Colon (tissue), 2 donors: ENCODE data around the gene ABCB10.
"Not testable (repeated sequence)": the region's sequence is repeated elsewhere in the genome, so short reads cannot be mapped to it uniquely, and the experiment has no call there.

ENCODE experiments used
- FAIRE-seq: peaks from 2 replicates; lab custom pipeline; 2012; peaks lifted over from hg19 to GRCh38; lab: Jason Lieb, UNC
- donor health status: control.
- donor health status: control.

The ABCB10 gene

DNA sequence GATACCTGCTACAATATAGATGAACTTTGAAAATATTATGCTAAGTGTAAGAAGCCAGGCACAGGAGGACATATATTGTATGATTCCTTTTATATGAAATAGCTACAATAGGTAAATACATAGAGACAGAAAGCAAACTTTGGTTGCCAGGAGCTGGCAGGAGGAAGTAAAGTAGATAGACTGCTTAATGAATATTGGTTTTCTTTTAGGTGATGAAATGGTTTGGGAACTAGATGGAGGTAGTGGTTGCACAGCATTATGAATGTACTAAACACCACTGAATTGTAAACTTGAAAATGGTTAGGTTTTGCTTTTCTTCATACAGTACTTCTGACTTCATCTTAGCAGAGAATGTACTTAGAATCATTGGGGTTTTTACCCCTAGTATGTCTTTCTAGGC is 21.5 kb downstream of the ABCB10 start:
- no peak for FAIRE-seq

DNA sequence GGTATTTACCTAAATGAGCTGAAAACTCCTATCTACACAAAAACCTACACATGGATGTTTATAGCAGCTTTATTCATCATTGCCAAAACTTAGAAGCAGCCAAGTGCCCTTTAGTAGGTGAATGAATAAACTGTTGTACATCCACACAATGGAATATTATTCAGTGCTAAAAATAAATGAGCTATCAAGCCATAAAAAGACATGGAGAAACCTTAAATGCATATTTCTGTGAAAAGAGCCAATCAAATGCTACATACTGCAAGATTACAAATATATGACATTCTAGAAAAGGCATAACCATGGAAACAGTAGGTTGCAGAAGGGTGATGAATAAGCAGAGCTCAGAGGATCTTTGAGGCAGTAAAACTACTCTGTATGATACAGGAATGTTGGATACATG is 23.3 kb downstream of the ABCB10 start:
- FAIRE-seq = no peak

DNA sequence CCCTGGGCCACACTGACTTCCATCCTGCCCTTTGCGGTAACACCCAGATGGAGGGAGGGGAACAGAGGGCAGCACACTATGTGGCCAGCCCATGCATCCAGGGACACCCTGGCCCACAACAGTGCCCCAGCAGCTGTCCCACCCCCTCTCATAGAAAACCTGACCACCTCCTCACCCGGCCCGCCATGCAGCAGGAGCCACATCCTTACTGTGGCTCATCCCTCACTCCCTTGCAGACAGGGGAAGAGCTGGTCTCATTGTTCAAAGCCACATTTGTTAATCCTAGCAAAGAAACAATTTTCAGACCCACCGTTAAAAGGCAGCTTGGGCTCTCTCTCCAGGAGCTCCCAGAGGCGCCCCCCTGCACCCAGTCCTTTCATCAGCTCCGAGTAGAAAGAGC is 27.2 kb downstream of the ABCB10 start:
- no peak for FAIRE-seq

DNA sequence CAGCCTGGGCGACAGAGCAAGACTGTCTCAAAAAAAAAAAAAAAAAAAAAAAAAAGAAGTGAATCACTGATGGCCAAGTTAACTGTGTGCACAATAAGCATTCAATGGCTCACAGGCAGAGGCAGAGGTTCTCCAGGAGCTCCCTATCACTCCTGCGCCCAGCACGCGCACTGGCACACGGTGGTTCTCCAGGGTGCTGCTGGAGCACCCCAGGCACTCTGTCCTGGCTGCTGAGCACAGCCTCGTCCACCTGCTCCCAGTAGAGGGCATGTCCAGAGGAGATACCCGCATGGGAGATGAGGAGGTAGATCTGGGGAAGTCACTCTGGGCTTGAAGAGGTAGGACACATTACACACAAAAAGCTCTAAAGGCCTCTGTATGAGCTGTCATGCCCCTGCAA is 28.9 kb downstream of the ABCB10 start:
- FAIRE-seq = no peak

DNA sequence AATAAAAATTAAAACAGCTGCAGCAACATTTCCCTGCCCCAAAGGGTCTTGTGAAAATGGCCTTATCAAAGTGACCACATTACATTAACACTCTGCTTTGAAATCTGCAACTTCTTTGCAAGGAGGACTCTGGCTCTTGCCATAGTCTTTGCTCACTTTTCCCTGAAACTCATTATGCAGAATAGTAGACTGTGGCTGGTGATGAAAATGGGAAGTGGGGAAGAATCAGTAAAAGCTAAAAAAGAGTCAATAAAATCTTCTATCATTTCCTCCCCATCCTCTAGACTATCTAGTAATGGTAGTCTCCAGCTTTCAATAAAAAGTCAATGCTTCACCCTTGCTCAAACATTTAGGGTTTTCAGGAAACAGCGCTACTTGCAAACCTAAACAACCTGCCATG is 31.8 kb downstream of the ABCB10 start:
- FAIRE-seq = no peak

DNA sequence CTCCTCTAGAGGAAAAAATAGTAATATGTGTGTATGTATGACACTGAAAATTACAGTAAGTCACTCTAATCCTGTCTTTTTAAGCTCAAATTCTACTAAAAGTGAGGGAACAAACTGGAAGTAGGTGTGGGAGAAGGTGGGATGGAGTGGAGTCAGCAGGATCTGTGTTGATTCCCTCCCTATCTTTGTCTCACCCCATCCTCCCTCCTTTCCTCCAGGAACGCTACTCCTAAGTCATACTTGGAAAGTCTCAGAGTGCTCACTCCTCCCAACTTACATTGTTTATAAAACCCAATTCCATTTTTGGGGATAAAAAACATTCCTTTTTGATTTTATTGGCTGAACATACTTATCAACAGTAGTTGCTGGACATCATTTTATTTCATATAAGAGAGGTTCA is 35.5 kb downstream of the ABCB10 start:
- FAIRE-seq = no peak

DNA sequence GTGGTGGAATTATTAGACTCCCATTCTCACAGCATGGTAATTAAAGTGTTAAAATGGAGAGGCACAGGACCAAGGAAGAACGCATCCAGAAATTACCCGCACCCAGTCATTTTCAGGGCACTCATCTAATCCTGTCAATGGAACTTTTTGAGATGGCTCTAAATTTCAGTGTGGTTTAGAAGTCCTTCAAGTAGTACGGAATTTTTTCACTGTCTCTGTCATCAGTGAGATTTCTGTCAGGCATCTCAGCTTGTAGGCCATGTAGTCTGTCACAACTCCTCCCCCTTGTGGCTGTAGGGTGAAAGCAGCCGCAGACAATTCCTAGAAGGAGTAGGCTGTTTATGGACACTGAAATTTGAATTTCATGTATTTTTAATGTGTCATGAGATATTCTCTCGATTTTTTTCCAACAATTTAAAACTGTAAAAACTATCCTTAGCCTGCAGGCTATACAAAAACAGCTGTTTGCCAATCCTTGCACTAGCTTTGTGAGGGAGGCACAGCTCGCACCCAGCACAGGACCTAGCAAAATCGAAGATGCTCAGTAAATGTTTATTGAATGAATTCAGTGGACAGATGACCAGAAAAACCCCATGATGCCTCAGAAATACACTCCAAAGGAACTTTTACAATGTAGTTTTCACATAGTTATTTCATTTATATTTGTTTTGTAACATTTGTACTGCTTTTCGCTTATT is 43.8 kb downstream of the ABCB10 start:
- no peak for FAIRE-seq

DNA sequence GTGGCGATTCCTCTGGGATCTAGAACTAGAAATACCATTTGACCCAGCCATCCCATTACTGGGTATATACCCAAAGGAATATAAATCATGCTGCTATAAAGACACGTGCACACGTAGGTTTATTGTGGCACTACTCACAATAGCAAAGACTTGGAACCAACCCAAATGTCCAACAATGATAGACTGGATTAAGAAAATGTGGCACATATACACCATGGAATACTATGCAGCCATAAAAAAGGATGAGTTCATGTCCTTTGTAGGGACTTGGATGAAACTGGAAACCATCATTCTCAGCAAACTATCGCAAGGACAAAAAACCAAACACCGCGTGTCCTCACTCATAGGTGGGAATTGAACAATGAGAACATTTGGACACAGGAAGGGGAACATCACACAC is 46.9 kb downstream of the ABCB10 start:
- not testable (repeated sequence) for FAIRE-seq

DNA sequence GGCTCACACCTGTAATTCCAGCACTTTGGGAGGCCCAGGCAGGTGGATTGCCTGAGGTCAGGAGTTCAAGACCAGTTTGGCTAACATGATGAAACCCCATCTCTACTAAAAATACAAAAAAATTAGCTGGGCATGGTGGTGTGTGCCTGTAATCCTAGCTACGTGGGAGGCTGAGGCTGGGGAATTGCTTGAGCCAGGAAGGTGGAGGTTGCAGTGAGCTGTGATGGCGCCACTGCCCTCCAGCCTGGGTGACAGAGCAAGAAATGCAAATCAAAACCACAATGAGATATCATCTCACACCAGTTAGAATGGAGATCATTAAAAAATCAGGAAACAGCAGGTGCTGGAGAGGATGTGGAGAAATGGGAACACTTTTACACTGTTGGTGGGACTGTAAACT is 47.3 kb downstream of the ABCB10 start:
- not testable (repeated sequence) for FAIRE-seq

DNA sequence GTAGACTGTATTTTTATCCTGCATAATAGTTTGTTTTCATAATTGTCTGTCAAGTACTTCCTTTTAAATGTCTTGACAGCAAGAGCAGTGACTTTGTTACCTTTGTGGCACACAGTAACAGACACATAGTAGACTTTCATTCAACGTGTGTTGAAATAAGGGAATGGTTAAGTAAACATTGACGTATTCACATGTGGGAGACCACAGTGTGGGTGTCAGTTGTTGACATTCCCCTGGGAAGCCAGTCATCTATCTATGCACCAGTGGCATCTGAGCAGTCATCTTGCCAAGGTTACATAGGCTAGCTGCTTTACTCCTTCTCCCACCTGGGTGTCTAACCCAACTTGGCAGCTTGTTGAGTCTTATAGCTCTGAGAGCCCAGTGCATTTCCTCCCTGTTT is 48.9 kb downstream of the ABCB10 start:
- FAIRE-seq = no peak

DNA sequence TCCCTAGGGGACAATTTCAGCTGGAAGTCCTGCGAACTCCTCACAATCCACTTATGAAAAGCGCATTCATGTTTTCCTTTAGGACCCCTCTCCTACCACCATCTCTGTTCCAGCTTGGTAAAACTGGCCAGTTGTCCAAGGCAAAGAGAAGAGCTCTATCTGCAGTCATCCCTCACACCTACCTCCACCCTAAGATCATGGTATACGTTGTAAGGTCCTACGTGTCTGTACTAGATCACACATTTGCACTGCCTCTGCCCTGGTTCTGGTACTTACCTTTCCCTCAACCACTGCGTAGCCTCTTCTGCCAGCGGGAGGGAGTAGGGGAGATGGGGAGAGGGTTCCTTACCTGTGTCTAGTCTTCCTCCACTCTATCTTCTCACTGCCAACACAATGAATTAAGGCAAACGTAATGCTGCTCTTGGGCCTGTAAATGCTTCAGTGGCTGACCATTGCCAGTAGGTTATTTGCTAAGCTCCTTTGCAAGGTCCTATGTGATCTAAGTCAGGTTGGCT is 49.6 kb downstream of the ABCB10 start:
- FAIRE-seq = no peak

DNA sequence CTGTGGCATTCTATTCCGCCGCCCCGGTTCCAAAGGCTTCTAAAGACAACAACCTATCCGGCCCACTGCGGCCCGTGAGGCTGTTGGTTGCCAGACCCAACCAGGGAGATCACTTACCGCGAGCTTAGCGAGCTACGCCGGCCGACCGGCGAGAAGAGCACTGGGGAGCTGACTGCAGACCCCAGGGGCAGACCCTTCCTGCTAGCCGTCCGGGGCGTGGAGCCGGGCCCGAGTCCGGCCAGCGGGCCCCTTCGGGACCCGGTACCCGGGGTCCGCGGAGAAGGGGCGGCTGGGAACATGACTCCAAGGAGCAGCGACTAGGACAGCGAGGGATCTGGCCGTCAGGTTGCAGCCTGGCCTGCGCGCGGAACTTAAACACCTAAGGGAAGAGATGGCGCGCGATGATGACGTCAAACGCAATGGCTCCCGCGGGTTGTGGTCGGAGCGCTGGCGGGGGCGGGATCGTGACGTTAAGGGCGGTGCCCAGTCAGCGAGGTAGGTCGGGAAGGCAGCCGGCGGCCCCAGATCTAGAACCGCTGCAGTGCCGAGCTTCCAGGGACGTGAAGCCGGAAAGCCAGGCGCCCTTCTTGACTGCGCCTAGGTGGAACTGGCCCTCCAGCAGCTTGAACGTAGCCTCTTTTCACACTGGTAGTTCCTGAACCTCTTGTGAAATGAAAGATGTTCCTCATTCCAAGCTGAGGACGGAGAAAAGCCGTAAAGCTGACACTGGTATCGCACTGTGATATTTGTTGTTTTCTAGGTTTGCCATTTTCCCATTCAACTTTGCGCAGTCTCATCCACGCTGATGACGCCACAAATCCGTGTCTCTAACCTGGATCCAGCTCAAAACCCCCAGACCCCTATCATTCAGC is 50.3 kb downstream of the ABCB10 start, which contains the start of gene NUP133:
TSS of gene NUP133 (minus strand) at position 391 of the 872 bp plus-strand sequence. CDS start at position 299, 92 bp downstream.
- FAIRE-seq = no peak

DNA sequence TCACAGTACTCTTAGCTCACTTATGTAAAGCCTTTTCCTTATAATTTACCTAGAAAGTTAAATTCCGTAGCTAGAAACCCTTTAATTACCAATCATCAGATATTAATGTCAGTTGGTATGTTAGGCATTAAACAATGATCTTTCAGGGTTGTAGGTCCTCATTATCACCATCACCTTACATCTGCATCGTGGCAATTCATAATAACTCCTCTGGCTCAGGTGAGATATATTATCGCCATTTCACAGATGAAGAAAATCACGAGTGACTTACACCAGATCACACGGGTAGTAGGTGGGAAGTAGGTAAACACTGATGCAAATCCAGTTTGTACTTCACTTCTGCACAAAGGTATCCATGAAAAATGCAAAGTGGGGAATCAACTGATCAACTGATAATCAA is 51.0 kb downstream of the ABCB10 start:
- no peak for FAIRE-seq

DNA sequence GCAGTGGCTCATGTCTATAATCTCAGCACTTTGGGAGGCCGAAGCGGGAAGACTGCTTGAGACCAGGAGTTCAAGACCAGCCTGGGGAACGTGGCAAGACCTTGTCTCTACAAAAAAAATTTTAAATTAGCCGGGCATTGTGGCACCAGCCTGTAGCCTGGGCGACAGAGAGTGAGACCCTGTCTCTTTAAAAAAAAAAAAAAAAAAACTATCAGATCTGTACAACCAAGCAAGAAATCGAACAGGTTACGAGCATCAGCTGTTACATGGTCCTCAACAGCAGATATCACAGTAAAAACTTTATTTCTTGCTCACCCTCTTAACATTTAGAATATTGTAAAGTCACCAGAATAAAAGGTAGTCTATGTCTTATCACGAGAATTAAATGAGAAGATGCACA is 51.9 kb downstream of the ABCB10 start:
- FAIRE-seq = no peak

DNA sequence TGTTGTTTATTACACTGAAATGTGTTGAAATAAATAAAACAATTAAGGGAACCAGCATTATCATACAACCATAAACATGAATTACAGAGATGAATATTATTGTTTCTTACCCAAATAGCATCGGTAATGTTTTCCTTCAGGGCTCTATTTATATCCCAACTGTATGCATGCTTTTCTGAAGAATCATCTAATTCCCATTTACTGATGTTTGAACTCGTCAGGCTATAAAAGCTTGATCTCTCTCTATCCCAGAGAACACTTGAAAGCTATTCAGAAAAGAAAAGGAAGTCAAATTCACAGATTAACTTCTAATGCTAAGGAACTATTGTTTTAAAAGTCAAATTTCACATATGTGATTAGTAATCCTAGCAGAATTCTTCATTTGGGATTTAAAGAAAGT is 62.7 kb downstream of the ABCB10 start:
- FAIRE-seq = no peak

DNA sequence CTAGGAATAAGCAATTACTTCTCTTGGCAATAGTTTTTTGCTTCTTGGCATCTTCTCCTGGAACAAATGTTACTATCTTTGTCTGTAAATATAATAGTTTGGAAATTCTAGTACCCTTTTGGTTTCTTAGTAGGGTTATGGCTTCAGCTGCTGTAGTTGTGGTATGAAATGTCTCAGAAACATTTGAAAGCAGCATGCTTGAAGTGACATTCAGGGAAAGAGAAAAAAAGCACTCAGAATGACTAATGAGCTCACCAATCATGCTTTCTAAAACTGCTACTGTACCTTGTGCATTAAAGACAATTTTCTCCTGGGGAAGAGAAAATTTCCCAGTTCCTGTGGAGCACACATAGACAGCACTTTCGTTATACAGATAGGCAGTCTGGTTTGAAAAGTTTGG is 71.3 kb downstream of the ABCB10 start:
- FAIRE-seq = no peak

DNA sequence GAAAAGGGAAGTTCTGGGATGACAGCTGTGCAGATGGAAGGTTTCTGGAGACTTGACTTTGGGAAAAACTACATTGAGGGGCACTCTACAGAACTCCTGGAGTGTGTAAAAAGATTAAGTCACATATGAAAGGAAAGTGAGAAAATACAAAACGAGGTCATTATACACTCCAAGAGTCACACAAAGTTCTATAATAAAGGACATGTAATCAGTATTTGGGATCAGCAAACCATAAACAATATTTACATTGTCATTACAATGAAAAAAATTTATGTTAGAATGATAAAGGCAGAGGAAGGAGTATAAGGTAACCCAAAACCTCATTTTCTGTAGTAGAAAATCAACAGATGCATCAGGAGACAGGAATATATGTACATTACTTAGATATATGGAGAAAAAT is 73.2 kb downstream of the ABCB10 start:
- FAIRE-seq = no peak

DNA sequence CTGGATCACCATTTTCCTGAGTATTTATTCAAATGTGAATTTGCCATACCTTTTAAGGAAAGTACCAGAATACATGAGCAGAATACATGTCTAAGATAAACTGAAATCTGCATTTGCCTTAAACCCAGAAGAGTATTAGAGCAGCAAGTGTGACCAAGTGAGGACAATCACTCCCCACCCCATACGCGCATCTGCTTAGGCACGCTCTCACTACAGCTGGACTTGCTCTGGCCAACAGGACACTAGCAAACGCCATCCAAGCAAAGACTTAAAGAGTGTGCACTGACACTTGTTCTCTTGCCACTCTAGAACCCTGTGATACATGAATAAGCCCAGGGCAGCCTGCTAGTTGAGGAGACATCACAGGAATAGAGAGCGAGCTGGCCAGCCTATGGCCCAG is 76.0 kb downstream of the ABCB10 start:
- no peak for FAIRE-seq

DNA sequence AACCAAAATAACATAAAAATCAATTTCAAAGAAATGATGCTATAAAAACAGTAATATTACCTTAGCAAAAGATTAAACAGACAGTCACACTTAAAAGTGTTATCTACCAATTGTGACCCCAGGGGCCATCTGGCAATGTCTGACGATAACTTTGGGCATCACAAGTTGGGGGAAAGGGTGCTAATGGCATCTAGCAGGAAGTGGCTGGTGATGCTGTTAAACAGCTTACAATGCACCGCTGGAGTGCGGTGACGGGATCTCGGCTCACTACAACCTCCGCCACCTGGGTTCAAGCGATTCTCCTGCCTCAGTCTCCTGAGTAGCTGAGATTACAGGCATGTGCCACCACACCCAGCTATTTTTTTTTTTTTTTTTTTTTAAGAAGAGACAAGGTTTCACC is 78.0 kb downstream of the ABCB10 start:
- no peak for FAIRE-seq

DNA sequence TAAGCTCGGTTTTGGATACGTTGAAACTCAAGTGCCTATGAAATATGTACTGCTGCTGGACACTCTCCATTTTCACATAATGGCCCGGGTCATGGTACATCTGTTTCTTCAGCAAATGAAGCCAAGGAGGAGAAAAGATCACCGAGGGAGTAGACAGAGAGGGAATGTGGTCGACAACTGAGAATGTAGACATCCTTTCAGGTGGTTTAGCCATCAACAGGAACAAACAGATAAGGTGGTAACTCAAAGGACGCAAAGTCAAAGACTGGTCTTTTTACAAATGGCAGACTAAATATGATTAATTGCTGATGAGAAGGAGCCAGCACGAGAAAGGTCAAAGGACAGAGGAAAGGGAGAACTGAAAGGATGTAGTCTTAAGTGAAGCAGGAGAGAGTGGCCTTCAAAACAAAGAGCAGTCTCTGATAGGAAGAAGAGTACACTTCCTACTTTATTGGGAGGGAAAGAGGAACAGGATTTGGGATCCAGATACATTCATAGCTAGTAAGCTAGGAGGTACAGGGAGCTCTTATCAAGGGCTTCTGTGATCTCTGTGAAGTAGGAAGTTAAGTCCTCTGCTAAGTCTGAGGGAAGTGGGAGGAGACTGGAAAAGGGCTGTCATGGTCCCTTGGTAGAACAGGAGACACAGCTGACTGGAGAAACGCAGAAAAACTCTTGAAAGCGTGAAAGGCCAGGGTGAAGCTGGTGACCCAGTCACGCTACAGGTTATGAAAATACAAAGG is 78.7 kb downstream of the ABCB10 start:
- FAIRE-seq = no peak

DNA sequence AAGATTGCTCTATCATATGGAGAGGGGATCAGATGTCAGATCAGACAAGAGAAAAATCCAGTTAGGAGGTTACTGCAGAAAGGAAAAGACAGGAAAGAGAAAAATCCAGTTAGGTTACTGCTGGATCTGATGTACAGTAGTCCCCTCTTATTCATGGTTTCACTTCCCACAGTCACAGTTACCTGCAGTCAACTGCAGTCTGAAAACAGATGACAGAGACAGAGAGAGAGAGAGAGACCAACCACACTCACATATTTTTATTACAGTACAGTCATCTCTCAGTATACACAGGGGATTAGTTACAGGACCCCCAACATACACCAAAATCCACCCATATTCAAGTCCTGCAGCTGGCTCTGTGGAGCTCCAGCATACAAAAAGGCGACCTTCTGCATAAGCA is 79.7 kb downstream of the ABCB10 start:
- no peak for FAIRE-seq

DNA sequence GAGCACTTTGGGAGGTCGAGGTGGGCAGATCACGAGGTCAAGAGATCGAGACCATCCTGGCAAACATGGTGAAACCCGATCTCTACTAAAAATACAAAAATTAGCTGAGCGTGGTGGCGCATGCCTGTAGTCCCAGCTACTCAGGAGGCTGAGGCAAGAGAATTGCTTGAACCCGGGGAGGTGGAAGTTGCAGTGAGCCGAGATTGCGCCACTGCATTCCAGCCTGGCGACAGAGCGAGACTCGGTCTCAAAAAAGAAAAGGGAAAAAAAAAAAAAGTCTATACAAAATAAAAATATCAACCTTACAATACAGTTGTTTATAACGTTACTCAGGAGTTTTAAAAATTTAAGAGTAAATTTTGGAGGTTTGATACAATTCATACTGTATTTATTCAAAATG is 82.6 kb downstream of the ABCB10 start:
- FAIRE-seq = not testable (repeated sequence)

DNA sequence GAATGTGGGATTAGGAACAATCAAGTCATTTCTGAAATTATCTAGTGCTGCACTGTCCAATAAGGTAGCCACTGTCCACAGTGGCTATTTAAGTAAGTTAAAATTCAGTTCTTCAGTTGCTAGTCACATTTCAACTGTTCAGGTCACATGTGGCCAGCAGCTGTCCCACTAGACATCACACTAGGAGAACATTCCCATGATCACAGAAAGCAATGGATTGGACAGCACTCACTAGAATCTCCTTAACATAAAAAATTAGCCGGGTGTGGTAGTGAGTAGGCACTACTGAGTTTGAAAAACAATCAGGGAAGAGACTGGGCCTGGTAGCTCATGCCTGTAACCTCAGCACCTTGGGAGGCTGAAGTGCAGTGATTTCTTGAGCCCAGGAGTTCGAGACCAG is 84.0 kb downstream of the ABCB10 start:
- FAIRE-seq = no peak
